ENCODE data around the gene RTEL1. TPM values are rescaled to one million over a fixed set of nuclear protein-coding genes. Genes with fewer than 3 reads are reported as not detected.

RTEL1 gene
- total and polyA plus RNA-seq, 9 of the 15 experiments (the other 6 are each of a cell fraction or from before 2014, with no cell fraction given), result 0.36 to 61.0 (median 17.9) TPM

DNA sequence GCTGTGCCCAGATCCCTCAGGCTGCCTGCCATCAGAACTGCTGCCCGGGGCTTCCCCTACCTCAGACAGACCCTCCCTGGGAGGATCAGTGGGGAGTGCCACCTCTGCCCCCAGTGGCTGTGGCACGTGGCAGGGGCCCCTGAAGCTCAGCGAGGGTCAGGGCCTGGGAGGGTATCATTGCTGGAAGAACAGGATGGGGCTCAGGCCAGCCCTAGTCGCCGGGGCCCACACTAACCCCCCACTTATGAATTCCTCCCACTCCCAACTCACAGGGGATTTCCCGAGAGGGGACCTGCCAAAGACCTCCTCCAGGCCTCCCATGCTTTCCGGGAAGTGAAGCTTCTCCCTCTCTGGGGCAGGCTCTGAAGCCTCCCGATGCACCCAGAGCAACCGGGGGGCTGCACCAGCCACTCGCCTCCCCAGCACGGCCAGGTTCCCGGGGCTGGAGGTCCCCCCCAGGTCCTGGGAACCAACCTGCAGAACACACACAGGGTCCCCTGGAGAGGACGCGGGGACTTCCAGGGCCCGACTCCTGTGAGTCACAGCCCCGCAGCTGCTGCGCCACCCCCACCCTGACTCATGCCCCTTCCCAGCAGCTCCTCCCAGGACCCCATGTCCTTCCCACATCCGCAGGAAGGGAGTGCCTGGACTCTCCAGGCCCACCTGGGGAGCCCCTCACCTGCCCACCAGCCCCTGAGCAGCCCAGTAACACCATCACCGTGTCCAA, 40.8 kb downstream of the RTEL1 start:
- no TSS peak for BruUV-seq (replicated peaks)
- in situ Hi-C loops (cut with MboI), result no loop called here
- no peaks in the 10 kb centered on the region for H3K79me2 ChIP-seq (ENCODE audit: control insufficient read depth, insufficient read depth, low read length)
- peak overlapping the region; percentile 15 to 84; a peak in 3 of 4 replicates for H3K9ac ChIP-seq (ENCODE audit: insufficient read depth in 1 of 2, low read depth in 2 of 2, low read length in 2 of 2)
- DNase-seq (ENCODE audit: extremely low read depth in 1 of 4, low spot score in 3 of 4) (peak in 3 of 4 experiments; percentile 54 to 62 (median 56)), FAIRE-seq (no peak), ATAC-seq (peak; percentile 16)
- no peaks in the 10 kb centered on the region for H3K9me1 ChIP-seq (ENCODE audit: control insufficient read depth, insufficient read depth, low read length)
- intact Hi-C loops (cut with micrococcal nuclease), result no loop called here
- ChIA-PET POLR2A (interaction anchor here (0.6 to 3.1 kb wide), 6 partner anchors 9 to 262 kb away, joined by 3 to 27 read pairs (median 3); partner anchors contain the start of genes ARFRP1, TPD52L2 and ZGPAT), CTCF (ENCODE audit: low intra/inter-chr PET ratio) (no interaction called here)
- no peaks in the 10 kb centered on the region for H3K27me3 ChIP-seq (ENCODE audit: control insufficient read depth in 2 of 2, insufficient read depth in 2 of 2, low read length in 2 of 2)
- H4K20me1 ChIP-seq (replicated peaks; ENCODE audit: control insufficient read depth, insufficient read depth, low read length), result no peaks in the 10 kb centered on the region; the same call in 1 of the 2 replicates
- H3K36me3 ChIP-seq (ENCODE audit: control insufficient read depth, insufficient read depth, low read length), result peaks cover 28% of the 10 kb centered on the region; the same call in 2 of the 3 replicates
- H3K4me3 ChIP-seq, result no peak overlapping the region
- no peak overlapping the region for H2AFZ ChIP-seq (ENCODE audit: low read depth, low read length)
- H3K4me2 ChIP-seq (ENCODE audit: insufficient read depth, low read length), result no peak overlapping the region
- no peaks in the 10 kb centered on the region for H3K9me3 ChIP-seq (replicated peaks; ENCODE audit: control insufficient read depth, insufficient read depth, low read depth, low read length)
- WGBS (ENCODE audit: insufficient coverage, low coverage, missing lambda C conversion rate), result 47% methylated on average over 18 of the region's 19 CpGs
- peak overlapping the region; percentile 61 for H3K27ac ChIP-seq (ENCODE audit: extremely low read depth, low read depth, low read length)
- H3K4me1 ChIP-seq (replicated peaks in 1 of 2; ENCODE audit: control insufficient read depth in 2 of 2, insufficient read depth in 2 of 2, low read length in 2 of 2), result peaks cover 9 to 92% of the 10 kb centered on the region in 2 experiments
- peak; percentile 90 for TF ChIP-seq FOSL1 (tag; conservative IDR thresholded peaks at IDR 0.05)
- TF ChIP-seq, protein P1, sequence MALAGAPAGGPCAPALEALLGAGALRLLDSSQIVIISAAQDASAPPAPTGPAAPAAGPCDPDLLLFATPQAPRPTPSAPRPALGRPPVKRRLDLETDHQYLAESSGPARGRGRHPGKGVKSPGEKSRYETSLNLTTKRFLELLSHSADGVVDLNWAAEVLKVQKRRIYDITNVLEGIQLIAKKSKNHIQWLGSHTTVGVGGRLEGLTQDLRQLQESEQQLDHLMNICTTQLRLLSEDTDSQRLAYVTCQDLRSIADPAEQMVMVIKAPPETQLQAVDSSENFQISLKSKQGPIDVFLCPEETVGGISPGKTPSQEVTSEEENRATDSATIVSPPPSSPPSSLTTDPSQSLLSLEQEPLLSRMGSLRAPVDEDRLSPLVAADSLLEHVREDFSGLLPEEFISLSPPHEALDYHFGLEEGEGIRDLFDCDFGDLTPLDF (CRISPR knock-in tag; IDR thresholded peaks at IDR 0.05), result no peak
- TF ChIP-seq, protein P2, sequence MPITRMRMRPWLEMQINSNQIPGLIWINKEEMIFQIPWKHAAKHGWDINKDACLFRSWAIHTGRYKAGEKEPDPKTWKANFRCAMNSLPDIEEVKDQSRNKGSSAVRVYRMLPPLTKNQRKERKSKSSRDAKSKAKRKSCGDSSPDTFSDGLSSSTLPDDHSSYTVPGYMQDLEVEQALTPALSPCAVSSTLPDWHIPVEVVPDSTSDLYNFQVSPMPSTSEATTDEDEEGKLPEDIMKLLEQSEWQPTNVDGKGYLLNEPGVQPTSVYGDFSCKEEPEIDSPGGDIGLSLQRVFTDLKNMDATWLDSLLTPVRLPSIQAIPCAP (CRISPR knock-in tag; IDR thresholded peaks at IDR 0.05; ENCODE audit: borderline replicate concordance), result no peak
- TF ChIP-seq NCOA1 (IDR thresholded peaks at IDR 0.05; ENCODE audit: low read depth), result no peak
- TF ChIP-seq CBFB (CRISPR knock-in tag; IDR thresholded peaks at IDR 0.05), result no peak
- TF ChIP-seq JUND (IDR thresholded peaks at IDR 0.05; ENCODE audit: borderline replicate concordance, low read depth, low read length), result peak; percentile 77
- TF ChIP-seq JUND (tag; IDR thresholded peaks at IDR 0.05; ENCODE audit: borderline replicate concordance, low read depth, low read length), result no peak
- TF ChIP-seq SUPT5H (IDR thresholded peaks at IDR 0.05), result peak; percentile 55; the same call in 1 of the 2 replicates
- TF ChIP-seq POLR2AphosphoS2 (IDR thresholded peaks at IDR 0.05; ENCODE audit: low read length), result peak; percentile 85
- no peak for TF ChIP-seq RBM22 (IDR thresholded peaks at IDR 0.05; ENCODE audit: low read depth, low read length, poor library complexity, severe bottlenecking)
- TF ChIP-seq NFIC (IDR thresholded peaks at IDR 0.05), result no peak
- TF ChIP-seq, protein P3, sequence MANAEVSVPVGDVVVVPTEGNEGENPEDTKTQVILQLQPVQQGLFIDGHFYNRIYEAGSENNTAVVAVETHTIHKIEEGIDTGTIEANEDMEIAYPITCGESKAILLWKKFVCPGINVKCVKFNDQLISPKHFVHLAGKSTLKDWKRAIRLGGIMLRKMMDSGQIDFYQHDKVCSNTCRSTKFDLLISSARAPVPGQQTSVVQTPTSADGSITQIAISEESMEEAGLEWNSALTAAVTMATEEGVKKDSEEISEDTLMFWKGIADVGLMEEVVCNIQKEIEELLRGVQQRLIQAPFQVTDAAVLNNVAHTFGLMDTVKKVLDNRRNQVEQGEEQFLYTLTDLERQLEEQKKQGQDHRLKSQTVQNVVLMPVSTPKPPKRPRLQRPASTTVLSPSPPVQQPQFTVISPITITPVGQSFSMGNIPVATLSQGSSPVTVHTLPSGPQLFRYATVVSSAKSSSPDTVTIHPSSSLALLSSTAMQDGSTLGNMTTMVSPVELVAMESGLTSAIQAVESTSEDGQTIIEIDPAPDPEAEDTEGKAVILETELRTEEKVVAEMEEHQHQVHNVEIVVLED (CRISPR knock-in tag; IDR thresholded peaks at IDR 0.05), result no peak
- TF ChIP-seq ELF4 (CRISPR knock-in tag; IDR thresholded peaks at IDR 0.05), result no peak
- TF ChIP-seq, protein P4, sequence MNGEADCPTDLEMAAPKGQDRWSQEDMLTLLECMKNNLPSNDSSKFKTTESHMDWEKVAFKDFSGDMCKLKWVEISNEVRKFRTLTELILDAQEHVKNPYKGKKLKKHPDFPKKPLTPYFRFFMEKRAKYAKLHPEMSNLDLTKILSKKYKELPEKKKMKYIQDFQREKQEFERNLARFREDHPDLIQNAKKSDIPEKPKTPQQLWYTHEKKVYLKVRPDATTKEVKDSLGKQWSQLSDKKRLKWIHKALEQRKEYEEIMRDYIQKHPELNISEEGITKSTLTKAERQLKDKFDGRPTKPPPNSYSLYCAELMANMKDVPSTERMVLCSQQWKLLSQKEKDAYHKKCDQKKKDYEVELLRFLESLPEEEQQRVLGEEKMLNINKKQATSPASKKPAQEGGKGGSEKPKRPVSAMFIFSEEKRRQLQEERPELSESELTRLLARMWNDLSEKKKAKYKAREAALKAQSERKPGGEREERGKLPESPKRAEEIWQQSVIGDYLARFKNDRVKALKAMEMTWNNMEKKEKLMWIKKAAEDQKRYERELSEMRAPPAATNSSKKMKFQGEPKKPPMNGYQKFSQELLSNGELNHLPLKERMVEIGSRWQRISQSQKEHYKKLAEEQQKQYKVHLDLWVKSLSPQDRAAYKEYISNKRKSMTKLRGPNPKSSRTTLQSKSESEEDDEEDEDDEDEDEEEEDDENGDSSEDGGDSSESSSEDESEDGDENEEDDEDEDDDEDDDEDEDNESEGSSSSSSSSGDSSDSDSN (IDR thresholded peaks at IDR 0.05; ENCODE audit: borderline replicate concordance in 1 of 2, low read depth in 2 of 2, low read length in 2 of 2), result no peak
- TF ChIP-seq, protein P5, sequence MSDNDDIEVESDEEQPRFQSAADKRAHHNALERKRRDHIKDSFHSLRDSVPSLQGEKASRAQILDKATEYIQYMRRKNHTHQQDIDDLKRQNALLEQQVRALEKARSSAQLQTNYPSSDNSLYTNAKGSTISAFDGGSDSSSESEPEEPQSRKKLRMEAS (CRISPR knock-in tag; IDR thresholded peaks at IDR 0.05), result no peak
